Esophagus squamous epithelium (tissue), 4 donors: ENCODE data around the gene MAPK8IP1.

ENCODE experiments used
- POLR2A ChIP-seq, 4 donors: fragments of 450-650 bp; IDR thresholded peaks; one replicate each; pipeline ENCODE4 v1.6.1; 2017; ENCODE audit warnings: antibody characterized with exemption in 4 of 4, mild to moderate bottlenecking in 4 of 4, moderate library complexity in 3 of 4
- TF ChIP-seq, protein P1 (sequence below), 6 experiments: fragments of 450-650 bp in 4 of 6; fragments of 200-600 bp in 2 of 6; sonication (generic) in 2 of 6; IDR thresholded peaks; one replicate each; pipeline ENCODE4 v1.5.1; 2016 to 2019; ENCODE audit warnings: antibody characterized with exemption in 6 of 6, mild to moderate bottlenecking in 4 of 6, moderate library complexity in 4 of 6

DNA sequence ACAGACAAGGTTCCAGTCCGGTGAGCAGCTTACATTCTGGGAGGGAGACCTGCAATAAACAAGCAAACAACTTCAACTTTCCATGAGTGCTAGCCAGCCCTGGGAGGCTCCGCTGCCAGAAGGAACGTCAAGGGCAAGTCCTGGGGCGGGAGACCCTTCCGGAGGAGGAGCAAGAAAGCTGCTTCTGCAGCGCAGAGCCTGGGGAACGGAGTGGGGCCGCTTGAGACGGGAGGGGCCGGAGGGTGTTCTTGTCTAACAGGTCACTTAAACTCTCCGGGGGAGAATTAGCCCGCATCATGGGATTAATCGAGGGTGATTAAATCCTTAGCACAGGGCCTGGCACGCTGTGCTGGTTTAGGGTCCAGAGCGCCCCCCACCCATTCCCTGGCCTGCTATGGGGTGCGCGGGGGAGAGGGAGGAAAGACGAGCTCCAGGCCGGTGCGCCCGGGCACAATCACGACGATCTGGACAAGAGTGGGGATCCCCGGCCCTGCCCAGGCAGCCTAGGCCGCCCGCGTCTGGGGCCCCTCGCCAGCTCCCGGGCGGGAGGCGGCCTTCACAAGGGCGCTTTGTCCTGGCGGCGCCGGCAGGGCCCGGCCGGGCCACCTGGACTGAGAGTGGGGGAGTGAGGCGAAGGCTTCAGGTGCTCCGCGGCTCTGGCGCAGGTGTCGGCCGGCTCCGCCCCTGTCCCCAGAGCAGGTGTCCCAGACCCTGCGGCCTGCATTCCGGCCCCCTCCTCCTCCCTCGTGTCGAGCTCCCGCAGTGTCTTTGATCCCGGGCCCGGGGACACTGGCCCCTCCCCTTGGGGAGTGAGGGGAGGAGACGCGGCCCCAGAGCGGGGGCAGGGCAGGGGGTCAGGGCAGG lies 36.3 kb downstream of the MAPK8IP1 start:
- TF ChIP-seq, protein P1, sequence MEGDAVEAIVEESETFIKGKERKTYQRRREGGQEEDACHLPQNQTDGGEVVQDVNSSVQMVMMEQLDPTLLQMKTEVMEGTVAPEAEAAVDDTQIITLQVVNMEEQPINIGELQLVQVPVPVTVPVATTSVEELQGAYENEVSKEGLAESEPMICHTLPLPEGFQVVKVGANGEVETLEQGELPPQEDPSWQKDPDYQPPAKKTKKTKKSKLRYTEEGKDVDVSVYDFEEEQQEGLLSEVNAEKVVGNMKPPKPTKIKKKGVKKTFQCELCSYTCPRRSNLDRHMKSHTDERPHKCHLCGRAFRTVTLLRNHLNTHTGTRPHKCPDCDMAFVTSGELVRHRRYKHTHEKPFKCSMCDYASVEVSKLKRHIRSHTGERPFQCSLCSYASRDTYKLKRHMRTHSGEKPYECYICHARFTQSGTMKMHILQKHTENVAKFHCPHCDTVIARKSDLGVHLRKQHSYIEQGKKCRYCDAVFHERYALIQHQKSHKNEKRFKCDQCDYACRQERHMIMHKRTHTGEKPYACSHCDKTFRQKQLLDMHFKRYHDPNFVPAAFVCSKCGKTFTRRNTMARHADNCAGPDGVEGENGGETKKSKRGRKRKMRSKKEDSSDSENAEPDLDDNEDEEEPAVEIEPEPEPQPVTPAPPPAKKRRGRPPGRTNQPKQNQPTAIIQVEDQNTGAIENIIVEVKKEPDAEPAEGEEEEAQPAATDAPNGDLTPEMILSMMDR (IDR thresholded peaks at IDR 0.05) = no peak
- TF ChIP-seq POLR2A (IDR thresholded peaks at IDR 0.05) = no peak
